ENCODE data around the gene MAML1.

The MAML1 gene

DNA sequence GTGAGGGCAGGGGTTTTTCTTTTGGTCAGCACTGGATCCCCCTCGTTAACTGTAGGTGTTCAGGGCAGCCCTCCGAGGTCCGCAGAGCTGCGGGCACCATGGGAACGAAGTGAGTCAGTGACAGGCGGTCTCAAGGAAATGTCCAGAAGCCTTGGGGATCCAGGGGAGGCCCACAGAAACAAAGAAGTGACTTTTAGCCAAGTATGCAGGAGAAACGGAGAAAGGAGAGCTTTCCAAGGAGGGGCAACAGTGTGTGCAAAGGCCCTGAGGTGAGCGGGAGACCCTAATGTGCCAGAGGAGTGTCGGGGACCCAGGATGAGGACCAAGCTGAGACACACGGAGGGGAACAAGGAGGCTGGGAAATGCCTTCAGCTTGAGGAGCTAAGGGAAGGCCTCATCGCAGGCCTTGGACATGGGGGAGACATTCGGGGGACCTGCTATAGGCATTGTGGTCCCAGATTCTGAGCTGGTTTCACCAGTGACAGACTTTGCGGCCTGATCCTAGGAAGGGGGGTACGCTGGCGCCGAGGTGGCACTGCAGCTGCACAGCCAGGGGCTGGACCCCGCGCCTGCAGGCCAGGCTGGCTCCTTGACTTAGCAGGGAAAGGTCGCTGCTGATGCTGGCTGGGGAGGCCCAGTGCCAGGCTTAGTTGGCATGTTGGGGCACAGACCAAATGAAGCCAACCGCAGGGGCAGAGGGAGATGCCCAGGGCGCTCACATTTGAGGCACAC, 64.4 kb downstream of the MAML1 start:
- peak overlapping the region; percentile 74 for H3K4me3 ChIP-seq (ENCODE audit: low read depth, low read length)
- TF ChIP-seq, protein P1, sequence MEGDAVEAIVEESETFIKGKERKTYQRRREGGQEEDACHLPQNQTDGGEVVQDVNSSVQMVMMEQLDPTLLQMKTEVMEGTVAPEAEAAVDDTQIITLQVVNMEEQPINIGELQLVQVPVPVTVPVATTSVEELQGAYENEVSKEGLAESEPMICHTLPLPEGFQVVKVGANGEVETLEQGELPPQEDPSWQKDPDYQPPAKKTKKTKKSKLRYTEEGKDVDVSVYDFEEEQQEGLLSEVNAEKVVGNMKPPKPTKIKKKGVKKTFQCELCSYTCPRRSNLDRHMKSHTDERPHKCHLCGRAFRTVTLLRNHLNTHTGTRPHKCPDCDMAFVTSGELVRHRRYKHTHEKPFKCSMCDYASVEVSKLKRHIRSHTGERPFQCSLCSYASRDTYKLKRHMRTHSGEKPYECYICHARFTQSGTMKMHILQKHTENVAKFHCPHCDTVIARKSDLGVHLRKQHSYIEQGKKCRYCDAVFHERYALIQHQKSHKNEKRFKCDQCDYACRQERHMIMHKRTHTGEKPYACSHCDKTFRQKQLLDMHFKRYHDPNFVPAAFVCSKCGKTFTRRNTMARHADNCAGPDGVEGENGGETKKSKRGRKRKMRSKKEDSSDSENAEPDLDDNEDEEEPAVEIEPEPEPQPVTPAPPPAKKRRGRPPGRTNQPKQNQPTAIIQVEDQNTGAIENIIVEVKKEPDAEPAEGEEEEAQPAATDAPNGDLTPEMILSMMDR (IDR thresholded peaks at IDR 0.05; ENCODE audit: low read depth, low read length, missing control alignments): no peak
- DNase-seq (ENCODE audit: low read depth): no peak

DNA sequence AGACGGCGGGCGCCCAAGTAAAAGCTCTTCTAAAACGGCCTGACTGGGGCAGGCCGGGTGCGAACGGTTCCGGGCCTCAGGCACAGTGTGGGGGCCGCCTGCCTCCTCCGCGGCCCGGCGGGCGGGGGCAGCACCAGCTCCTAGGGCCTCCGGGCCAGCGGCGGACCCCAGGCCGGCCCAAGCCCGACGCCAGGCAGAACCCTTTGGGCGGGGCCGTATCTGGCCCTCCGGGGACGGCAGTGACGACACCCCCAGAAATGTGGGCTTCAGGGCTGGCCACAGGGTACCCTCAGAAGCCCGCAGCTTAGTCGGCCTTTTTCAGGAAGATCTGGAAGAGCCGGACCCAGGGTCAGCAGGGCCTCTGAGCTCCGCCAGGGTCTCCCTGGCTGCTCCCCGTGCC, 65.1 kb downstream of the MAML1 start:
- H3K4me3 ChIP-seq (ENCODE audit: low read depth, low read length): no peak overlapping the region
- TF ChIP-seq, protein P1 (IDR thresholded peaks at IDR 0.05; ENCODE audit: low read depth, low read length, missing control alignments): no peak
- DNase-seq (ENCODE audit: low read depth): no peak

DNA sequence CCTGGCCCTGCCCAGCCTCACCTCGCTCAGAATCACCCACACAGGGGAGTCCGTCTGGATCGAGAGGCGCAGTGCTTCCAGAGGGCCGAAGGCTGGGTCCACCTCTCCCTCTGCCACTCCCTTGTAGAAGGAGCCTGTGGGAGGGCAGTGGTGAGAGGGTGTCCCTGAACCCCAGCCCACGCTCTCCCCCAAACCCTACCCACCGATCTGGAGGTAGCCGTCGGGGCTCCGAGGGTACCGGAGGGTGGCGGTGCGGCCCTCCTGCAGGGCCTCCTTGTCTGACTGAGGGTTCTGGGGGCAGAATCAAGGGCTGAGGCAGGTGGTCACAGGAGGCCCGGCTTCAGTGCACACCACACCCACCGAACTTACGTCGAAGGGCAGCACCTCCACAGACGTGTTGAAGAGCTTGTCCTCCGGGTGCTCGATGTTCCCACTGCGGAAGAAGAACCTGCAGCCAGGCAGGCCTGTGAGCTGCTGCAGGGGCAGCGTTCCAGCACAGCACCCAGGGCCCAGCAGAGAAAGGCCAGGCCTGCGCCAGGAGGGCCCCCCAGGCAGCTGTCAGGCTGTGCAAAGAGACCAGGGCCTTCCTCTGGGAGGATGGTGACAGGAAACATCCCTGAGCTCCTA, 65.6 kb downstream of the MAML1 start:
- no peak overlapping the region for H3K4me3 ChIP-seq (ENCODE audit: low read depth, low read length)
- TF ChIP-seq, protein P1 (IDR thresholded peaks at IDR 0.05; ENCODE audit: low read depth, low read length, missing control alignments): no peak
- DNase-seq (ENCODE audit: low read depth): no peak

DNA sequence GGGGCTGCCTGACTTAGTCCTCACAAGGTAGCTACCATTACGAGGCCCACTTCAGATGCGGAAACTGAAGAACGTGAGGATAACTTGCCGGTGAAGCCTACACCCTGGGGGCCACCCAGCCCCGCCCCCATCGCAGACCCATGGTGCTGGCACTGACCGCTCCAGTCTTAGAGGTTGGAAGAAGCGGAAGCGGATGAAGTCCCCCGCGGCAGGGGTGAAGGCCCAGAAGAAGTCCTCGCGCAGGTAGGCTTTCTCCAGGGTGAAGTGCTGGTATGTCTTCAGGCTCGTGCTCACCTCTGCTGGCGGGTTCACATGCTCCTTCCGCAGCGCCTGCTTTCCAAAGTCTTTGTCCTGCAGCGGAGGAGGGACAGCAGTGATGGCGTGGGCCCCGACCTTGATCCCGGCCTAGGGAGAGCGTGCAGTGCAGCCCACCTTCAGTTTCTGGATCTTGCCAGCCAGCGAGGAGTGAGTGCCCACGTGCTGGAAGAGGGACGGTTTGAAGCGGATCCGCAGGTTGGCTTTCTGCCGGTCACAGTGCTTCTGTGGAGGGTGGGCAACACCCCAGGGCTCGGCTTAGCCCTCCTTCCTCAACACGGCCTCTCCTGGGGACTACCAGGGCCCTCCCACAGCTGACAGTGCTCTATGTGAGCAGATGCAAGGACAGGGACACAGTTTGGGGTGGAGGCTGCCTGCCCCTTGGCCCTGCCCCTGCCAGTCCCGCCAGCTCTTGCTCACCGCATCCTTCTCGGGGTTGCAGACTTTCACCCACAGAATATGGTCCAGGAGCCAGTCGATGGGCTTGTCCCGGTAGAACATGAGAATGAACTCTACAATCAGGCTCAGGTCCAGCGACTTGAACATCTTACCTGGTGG, 66.4 kb downstream of the MAML1 start:
- DNase-seq (ENCODE audit: low read depth): no peak
- TF ChIP-seq, protein P1 (IDR thresholded peaks at IDR 0.05; ENCODE audit: low read depth, low read length, missing control alignments): no peak
- no peak overlapping the region for H3K4me3 ChIP-seq (ENCODE audit: low read depth, low read length)

DNA sequence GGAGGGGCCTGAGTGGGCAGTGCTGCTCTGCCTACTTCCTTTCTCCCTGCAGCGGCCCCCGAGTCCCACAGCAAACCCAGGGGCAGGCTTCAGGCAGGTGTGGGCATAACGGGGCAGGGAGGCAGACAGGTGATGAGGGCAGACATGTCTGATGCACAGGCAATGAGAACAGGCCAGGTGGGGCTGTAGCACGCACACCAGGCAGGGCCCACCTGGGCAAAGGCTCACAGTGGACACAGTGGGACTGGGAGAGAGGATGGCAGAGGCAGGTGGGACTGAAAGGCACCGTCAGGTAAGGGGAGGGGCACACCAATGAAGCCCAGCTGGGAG, 67.0 kb downstream of the MAML1 start:
- TF ChIP-seq, protein P1 (IDR thresholded peaks at IDR 0.05; ENCODE audit: low read depth, low read length, missing control alignments): no peak
- no peak overlapping the region for H3K4me3 ChIP-seq (ENCODE audit: low read depth, low read length)
- DNase-seq (ENCODE audit: low read depth): no peak

DNA sequence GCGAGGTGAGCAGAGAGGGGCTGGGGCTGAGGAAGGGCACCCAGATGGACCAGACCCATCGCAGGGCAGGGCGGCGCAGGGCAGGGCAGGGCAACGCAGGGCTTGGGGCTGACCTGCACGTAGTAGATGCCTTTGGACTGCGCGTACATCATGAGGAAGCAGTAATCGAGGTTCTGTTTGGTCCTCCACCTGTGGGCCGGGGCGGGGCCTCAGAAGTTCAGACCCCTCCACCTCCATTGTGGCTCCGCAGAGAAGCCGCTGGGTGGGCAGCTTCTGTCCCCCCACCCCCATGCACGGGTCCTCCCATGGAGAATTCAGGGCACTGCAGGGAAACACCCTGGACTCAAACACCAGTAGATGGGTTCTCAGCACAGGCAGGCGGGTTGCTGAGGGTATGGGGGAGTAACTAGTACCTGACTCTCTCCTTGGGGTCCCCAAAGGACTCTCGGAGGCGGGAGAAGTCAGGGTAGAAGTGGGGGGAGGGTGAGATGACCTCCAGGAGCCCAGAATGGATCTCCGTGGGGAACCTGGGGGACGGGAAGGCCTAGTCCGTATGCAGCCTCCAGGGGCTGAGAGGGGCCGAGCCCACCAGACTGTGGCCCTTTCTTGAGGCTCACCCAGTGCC, 67.6 kb downstream of the MAML1 start:
- H3K4me3 ChIP-seq (ENCODE audit: low read depth, low read length): no peak overlapping the region
- TF ChIP-seq, protein P1 (IDR thresholded peaks at IDR 0.05; ENCODE audit: low read depth, low read length, missing control alignments): no peak
- no peak for DNase-seq (ENCODE audit: low read depth)
